ENCODE results near the gene TRIM28.
A peak's percentile ranks its signal among the peaks of the same experiment; 100 is the strongest.

The TRIM28 gene

DNA sequence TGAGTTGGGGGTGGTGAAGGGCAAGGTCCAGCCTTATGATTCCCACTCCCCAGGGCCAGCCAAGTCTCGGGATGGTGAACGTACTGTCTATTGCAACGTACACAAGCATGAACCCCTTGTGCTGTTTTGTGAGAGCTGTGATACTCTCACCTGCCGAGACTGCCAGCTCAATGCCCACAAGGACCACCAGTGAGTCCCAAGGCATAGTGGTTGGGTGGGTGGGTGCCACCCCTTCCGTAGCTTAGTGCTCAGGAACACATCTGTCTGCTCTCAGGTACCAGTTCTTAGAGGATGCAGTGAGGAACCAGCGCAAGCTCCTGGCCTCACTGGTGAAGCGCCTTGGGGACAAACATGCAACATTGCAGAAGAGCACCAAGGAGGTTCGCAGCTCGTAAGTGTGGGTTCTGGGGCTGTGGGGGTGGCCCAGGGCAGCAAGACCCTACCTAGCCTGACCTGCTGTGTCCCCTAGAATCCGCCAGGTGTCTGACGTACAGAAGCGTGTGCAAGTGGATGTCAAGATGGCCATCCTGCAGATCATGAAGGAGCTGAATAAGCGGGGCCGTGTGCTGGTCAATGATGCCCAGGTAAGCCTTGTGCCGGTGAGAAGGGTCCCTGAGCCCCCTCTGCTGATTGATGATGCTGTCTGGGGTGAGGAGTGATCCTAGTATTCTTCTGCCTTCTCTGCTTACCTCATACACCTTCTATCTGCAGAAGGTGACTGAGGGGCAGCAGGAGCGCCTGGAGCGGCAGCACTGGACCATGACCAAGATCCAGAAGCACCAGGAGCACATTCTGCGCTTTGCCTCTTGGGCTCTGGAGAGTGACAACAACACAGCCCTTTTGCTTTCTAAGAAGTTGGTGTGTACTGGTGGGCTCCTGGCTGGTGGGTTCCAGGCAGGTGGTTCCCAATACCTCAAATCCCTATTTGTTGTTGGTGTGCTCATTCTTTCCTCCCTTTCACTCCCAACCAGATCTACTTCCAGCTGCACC is 3.8 kb downstream of the TRIM28 start:
- H3K27ac ChIP-seq, result peak overlapping the region; percentile 9
- no peak for DNase-seq (ENCODE audit: low read depth, low spot score)

DNA sequence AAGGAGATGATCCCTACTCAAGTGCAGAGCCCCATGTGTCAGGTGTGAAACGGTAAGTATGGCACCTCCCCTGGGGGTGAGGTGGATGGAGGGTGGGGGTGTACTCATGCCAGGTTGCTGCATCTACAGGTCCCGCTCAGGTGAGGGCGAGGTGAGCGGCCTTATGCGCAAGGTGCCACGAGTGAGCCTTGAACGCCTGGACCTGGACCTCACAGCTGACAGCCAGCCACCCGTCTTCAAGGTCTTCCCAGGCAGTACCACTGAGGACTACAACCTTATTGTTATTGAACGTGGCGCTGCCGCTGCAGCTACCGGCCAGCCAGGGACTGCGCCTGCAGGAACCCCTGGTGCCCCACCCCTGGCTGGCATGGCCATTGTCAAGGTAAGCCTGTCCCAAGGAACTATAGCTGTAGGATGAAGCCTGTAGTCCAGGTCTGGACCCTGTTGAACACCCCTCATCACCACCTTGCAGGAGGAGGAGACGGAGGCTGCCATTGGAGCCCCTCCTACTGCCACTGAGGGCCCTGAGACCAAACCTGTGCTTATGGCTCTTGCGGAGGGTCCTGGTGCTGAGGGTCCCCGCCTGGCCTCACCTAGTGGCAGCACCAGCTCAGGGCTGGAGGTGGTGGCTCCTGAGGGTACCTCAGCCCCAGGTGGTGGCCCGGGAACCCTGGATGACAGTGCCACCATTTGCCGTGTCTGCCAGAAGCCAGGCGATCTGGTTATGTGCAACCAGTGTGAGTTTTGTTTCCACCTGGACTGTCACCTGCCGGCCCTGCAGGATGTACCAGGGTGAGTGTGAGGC is 5.2 kb downstream of the TRIM28 start:
- H3K27ac ChIP-seq, result no peak overlapping the region
- no peak for DNase-seq (ENCODE audit: low read depth, low spot score)

DNA sequence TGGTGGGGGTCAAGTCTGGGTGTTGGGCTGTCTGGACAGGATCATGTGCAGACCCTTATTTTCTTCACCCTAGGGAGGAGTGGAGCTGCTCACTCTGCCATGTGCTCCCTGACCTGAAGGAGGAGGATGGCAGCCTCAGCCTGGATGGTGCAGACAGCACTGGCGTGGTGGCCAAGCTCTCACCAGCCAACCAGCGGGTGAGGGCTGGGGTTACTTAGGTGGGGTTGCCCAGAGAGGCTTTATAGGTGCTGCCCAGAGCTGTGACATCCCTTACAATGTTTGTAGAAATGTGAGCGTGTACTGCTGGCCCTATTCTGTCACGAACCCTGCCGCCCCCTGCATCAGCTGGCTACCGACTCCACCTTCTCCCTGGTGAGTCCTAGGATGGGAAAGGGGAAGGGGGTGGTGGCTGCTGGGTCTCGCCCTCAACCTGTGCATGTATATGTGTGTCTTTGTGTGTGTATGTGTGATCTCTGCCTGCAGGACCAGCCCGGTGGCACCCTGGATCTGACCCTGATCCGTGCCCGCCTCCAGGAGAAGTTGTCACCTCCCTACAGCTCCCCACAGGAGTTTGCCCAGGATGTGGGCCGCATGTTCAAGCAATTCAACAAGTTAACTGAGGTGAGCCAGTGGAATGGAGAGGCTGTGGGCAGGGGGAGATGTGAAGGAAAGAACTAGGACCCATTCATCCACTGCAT is 5.9 kb downstream of the TRIM28 start:
- no peak for DNase-seq (ENCODE audit: low read depth, low spot score)
- no peak overlapping the region for H3K27ac ChIP-seq

DNA sequence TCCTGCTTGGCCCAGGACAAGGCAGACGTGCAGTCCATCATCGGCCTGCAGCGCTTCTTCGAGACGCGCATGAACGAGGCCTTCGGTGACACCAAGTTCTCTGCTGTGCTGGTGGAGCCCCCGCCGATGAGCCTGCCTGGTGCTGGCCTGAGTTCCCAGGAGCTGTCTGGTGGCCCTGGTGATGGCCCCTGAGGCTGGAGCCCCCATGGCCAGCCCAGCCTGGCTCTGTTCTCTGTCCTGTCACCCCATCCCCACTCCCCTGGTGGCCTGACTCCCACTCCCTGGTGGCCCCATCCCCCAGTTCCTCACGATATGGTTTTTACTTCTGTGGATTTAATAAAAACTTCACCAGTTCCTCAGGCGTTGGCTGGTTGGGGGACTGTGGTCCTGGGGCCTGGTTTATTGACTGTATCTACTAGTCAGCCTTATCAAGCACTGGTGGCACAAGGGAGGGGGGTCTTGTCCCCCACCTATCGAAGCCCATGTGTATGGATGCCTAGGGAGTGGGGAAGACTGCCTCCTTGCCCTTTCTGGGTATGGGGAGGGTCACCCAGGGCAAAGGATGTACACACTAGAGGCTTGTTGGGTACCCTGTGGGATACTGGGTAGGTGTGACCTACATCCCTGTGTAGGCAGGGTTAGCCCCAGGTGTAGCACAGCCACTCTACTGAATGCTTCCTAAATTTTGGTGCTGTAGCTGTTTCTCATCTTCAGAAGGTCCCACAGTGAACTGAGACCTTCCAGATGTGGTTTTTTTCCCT is 6.7 kb downstream of the TRIM28 start:
- H3K27ac ChIP-seq, result no peak overlapping the region
- no peak for DNase-seq (ENCODE audit: low read depth, low spot score)

DNA sequence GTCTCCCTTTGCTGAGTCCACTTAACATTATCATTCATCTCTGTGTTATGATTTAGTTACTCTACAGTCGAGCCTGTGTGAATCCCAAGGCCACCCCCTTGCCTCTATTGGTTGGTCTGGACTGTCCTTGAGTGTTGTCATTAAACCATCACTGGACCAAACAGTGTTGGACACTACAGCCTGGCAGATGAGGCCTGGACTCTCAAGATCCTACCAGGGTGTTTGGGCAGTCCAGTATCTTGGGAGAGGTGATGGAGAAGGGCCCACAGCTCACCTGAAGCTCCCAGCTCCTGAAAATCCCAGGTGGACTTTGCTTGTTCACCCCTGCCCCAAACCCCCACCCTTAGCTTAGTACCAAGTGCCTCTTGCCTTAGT is 7.2 kb downstream of the TRIM28 start:
- no peak for DNase-seq (ENCODE audit: low read depth, low spot score)
- H3K27ac ChIP-seq, result no peak overlapping the region

DNA sequence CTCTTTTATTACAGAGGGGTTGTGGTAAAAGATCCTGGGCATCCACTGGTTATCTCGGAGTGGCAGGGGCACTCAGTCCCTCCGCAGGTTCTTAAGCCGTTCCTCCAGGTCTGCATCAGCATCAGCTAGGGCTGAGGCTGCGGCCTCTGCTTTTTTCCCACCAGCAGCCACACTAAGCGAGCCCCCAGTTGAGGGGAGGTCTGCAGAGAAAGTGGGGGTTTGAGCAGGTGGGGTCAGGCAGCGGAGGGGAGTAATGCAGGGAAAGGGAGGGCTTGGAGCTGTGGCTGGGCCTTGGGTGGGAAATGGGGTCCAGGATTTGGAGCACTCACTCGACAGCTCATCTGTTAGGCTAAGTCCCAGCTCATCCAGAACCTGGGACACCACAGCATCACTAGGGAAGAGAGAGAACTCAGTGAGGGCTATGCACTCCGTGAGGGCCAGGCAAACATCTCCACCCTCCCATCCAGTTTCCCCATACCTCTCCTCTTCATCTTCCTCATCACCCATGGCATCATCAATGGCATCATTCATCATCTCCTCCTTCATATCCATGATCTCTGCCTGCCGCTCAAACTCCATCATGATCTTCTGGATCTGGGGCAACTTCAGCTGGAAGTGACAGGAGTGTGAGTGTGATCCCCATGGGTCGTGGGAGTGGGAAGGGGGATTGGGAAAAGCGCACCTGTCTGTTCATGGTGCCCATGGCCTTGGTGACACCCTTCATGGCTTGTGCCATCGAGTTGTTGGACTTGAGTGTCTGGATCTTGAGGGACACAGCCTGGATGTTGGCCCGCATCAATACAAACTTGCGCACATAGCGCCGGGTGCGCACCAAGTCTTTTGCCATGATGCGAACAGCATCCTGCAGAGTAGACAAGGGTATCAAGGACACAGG is 8.0 kb downstream of the TRIM28 start:
- H3K27ac ChIP-seq, result no peak overlapping the region
- DNase-seq (ENCODE audit: low read depth, low spot score), result no peak

DNA sequence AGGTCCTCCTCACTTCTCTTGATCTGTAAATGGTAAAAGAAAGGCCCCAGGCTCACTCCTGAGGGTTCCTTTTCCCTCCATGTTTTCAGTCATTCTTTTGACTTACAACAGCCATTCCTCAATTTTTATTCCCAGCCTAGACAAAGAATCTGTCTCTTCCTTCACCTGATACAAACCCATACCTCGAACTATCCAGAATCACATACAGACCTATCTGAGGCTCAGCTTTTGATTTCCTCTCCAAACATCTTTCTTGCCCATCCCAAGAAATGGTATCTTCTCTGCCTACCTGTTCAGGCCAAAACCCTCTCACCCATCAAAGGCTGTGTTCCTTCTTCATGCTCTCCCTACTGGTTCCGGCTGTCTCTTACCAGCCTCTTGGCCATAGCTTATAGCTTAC is 8.8 kb downstream of the TRIM28 start:
- DNase-seq (ENCODE audit: low read depth, low spot score), result no peak

DNA sequence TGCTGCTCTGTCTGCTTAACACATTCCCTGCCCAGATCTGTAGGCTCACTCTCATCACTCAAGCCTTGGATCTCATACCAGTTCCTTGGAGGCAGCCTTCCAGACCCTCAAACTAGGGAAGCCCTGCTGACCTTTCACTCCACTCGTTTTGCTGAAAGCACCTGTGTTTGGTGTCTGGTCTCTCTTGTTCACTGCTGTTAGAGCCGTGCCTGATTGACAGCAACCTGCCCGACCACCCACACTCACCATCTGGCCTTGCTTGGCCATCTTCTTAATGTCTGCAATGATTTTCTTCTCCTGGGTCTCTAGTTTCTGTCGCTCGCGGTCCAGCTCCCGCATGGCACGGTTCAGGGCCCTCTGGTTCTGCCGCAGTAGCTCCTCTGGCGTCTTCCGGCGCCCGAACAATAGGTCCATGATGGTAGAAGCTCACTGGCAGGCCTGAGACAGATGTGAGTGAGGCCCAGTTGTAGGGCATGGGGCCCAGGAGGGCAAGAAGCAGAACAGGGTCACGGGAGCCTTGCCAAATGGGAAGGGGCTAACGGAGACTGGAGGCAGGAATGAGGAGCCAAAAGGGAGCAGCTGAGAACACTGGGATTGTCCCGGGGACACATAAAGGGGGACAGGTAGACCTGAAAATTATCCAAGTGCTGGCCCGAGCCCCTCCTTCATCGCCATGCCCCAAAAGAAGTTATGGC is 10.1 kb downstream of the TRIM28 start:
- DNase-seq (ENCODE audit: low read depth, low spot score), result no peak
- peak overlapping the region; percentile 98 for H3K27ac ChIP-seq

More for the DNA sequence above, 8.8 kb downstream of the TRIM28 start:
- no peak overlapping the region for H3K27ac ChIP-seq

DNA sequence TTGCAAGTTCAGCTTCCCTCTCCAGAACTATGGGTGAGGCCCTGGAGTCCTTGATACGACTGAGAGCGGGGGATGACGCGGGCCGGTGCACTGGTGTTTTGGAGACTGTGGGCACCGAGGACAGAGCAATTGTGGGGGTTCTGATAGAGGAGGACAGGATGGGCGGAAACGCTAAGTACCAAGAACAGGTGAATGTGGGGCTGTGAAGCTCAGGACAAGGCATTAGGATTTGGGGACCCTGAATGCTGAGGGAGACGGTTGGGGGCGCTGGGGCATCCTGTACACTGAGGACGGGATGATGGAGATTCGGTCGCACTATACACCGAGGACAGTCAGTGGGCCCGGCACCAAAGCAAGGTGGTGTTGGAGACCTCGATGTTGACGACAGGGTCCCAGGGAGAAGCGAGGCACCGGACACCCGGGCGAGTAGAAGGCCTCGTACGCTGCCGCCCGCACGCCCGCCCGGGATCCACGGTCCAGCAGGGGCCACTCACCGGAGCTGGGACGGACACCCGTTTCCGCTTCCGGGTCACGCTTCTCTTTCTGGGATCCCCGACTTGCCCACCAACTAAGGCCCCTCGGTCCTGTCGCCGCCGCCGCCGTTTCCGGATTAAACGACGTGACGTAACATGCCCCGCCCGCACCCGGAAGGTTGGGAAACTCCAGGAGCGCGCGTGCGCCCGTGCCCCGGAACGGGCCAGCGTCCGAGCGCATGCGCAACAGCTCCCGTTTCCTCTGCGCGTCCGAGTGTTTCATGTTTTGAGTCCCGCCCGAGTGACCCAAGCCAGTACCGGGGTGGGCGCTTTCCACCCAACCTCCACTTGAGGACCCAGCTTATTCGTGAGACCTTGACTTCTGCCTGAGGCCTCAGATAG is 10.9 kb downstream of the TRIM28 start, which contains the start of gene CHMP2A:
CHMP2A (minus strand) TSS at position 612 of the 875 bp plus-strand sequence. CDS start 893 bp downstream, outside the sequence.
- peak within 1 kb of the TSS; percentile 98 for H3K27ac ChIP-seq
- DNase-seq (ENCODE audit: low read depth, low spot score), result no peak

DNA sequence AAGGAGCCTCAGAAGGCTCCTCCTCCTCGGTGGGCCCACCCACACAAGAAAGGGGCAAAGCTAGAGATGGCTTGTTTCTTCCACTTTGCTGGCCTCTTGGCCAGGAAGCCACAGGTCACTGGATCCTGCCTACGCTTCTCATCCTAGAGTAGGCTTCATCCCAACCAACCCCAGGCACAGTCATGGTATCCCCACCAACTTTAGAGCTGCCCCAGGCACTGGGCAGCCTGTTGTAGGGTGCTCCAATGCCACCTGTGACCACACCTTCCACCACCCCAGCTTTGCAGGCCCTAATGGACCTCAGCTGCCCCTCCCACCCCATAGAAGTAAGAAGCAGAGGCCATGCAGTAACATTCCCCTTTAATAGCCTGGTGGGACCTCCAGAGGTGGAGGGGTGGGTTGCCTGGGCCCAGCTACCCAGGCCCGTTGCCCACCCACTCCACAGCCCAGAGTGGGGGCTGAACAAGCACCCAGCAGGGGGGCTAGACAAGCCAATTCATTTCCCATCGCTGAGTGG is 11.6 kb downstream of the TRIM28 start:
- DNase-seq (ENCODE audit: low read depth, low spot score), result no peak
- peak overlapping the region; percentile 98 for H3K27ac ChIP-seq

DNA sequence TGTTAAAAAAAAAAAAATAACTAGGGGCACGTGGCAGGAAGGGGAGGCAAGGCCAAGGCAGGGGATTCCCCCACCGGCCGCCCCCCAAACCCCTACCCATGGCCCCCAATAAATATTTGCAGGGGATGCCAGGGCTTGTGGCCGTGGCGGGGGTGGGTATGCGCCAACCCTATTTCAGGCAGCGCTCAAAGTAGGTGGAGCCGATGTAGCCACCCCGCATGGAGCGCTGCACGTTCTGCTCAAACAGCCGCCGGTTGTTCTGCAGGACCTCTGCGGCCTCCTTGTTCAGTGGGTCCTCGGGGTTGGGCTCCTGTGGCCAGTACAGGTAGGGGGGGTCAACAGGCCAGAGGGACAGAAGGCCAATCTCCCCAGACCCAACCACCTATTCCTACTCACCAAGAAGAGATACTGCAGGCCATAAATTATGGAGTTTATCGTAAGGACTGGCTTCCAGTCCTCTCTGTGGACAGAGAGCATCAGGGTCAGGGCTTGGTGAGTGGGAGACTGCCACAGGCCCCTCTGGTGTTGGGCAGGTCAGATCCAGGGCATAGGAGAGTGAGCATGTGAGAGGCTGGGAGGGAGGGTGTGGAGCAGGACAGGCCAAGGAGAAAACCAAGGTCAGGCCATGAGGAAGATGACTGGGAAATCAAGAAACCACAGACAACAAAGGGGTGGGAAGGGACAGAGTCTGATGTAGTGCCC is 12.2 kb downstream of the TRIM28 start:
- DNase-seq (ENCODE audit: low read depth, low spot score), result no peak

DNA sequence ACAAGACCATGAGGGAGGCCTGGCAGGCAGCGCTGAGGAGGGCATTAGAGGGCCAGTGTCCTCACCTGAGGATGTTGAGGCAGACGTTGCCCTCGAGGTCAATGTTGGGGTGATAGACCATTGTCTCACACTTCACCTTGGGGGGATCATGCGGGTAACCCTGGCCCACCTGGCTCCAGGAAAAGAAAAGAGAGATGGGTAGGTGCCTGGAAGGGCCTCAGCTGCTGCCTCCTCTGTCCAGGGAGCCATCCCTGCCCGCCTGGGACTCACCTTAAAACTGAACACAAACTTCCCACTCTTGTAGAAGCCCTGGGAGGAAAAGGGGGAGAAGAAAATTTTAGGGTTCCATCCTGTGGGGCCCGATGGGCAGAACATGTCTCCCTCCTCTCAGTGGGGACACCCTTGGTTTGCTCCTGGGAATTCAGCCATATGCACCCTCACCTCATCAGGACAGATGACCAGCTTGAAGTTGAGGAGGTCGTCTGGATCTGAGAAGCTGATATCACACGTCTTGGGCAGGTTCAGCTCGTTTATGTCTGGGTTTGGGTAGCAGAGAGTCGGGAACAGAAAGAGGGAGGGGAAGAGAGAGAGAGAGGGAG is 12.9 kb downstream of the TRIM28 start:
- peak overlapping the region; percentile 98 for H3K27ac ChIP-seq
- no peak for DNase-seq (ENCODE audit: low read depth, low spot score)

More for the DNA sequence above, 12.2 kb downstream of the TRIM28 start:
- peak overlapping the region; percentile 98 for H3K27ac ChIP-seq

DNA sequence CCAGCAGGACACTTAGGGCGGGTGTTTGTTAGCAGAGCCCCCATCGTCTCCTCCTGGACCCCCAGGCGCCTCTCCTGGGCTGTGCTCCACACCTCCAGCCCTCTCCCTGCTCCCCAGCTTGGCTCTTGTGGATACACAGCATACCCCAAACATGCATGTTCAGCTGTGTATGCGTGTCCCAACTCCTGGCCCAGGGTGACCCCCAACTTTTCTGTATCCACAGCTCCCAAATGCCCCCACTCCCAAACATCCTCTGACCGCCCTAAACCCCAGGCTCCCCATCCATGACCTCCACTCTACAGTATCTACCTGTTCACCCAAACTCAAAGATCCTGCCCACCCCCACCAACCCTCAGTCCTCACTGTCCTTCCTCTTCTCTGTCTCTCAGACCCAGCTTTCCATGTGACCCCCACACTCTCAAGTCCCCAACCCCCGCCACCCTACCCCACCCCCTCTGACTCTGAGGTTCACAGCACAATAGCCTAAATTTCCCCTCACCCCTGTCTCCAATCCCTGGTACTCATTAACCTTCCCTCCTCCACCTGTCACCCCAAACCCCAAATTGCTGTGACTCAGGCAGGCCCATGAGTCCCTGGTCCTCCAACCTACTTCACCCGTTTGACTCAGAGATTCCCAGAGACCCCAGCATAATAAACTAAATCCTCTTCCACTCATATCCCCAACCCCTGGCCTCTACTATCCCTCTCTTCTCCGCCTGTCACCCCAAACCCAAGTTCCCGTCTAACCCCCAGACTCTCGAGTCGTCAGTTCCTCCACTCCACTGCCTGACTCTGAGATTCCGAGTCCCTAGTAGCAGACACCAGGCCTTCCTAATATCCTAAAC is 13.6 kb downstream of the TRIM28 start:
- H3K27ac ChIP-seq, result peak overlapping the region; percentile 98
- DNase-seq (ENCODE audit: low read depth, low spot score), result no peak

DNA sequence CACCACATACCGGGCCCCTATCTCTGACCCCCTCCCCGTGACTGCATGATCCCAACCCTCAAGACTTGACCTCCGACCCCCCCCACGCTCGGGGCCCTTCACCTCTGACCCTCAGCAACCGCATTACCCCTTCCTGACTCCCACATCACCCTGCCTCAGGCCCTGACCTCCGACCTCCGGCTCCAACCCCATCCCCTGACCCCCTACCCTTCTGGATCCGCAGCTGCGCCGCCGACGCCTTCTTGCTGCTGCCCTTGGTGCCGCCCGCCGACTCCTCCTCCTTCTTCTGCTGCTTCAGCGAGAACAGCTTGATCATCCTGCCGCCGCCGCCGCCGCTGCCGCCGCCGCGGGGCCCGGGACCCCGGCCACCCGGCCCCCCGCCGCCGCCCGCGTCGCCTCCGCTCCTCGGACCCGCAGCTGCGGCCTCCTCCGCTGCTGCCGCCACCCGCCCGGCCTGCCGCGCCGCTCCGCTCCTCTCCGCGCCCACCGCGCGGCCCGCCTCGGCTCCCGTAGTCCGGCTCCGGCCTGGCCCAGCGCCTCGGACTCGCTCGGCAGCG is 14.3 kb downstream of the TRIM28 start, which contains the start of gene UBE2M:
UBE2M (minus strand) TSS at position 546 of the 557 bp plus-strand sequence; CDS start at position 316, 230 bp downstream.
- H3K27ac ChIP-seq, result peak within 1 kb of the TSS; percentile 98
- DNase-seq (ENCODE audit: low read depth, low spot score), result no peak

All from epithelial cell of prostate (primary cell).